D721Med (cell line): Measurements from ENCODE around the gene FAH.

Experiments
- DNase-seq: peaks from one replicate; pipeline ENCODE4 v3.0.0; 2011; ENCODE audit warnings: low spot score; ENCODE audit not compliant: insufficient read length
- FAIRE-seq: peaks from 2 replicates; lab custom pipeline; 2011; peaks lifted over from hg19 to GRCh38; lab: Jason Lieb, UNC
- TF ChIP-seq, protein P1 (sequence below): IDR thresholded peaks from 2 replicates; pipeline ENCODE4 v1.5.1; 2012; ENCODE audit warnings: mild to moderate bottlenecking, control low read depth; ENCODE audit not compliant: insufficient read depth; ENCODE audit errors: missing control alignments

The FAH gene

GRCh38 chr15:80162059-80162554, 9.3 kb downstream of the FAH start:
- no peak for DNase-seq
- no peak for FAIRE-seq
- TF ChIP-seq, protein P1, sequence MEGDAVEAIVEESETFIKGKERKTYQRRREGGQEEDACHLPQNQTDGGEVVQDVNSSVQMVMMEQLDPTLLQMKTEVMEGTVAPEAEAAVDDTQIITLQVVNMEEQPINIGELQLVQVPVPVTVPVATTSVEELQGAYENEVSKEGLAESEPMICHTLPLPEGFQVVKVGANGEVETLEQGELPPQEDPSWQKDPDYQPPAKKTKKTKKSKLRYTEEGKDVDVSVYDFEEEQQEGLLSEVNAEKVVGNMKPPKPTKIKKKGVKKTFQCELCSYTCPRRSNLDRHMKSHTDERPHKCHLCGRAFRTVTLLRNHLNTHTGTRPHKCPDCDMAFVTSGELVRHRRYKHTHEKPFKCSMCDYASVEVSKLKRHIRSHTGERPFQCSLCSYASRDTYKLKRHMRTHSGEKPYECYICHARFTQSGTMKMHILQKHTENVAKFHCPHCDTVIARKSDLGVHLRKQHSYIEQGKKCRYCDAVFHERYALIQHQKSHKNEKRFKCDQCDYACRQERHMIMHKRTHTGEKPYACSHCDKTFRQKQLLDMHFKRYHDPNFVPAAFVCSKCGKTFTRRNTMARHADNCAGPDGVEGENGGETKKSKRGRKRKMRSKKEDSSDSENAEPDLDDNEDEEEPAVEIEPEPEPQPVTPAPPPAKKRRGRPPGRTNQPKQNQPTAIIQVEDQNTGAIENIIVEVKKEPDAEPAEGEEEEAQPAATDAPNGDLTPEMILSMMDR, result no peak

DNA sequence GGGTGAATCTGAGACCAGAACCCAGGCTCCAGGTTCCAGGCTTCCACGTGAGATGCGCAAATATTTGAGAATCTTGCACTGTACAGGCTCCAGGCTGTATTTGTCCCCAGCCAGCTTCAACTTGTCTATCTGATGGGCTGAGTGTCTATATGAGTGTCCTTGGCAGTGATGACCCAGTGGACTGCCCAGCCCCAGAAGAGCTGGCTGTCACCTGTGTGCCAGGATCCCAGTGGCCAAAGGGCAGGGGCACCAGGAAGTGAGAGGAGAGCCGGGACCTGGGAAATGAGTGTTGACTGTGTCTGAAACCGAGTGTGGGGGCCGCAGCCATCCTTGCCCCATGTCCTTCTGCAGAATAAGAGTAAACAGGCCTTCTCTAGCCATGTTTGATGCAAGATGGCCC, 10.4 kb downstream of the FAH start:
- FAIRE-seq, result no peak
- TF ChIP-seq, protein P1, result no peak
- no peak for DNase-seq

DNA sequence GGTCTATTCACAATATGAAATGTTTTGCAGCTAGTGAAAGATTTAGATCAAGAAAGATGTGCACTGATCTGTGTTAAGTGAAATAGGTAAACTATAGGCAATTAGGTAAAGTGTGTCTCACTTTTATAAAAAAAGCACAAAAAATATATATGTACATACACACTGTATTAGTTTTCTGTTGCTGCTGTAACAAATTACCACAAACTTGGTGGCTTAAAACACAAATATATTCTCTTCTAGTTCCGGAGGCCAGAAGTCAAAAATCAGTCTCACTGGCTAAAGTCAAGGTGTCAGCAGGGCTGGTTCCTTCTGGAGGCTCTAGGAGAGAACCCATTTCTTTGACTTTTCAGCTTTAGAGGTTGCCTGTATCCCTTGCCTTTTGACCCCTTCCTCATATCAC, 11.1 kb downstream of the FAH start:
- DNase-seq (no peak), FAIRE-seq (no peak)
- TF ChIP-seq, protein P1, result no peak

DNA sequence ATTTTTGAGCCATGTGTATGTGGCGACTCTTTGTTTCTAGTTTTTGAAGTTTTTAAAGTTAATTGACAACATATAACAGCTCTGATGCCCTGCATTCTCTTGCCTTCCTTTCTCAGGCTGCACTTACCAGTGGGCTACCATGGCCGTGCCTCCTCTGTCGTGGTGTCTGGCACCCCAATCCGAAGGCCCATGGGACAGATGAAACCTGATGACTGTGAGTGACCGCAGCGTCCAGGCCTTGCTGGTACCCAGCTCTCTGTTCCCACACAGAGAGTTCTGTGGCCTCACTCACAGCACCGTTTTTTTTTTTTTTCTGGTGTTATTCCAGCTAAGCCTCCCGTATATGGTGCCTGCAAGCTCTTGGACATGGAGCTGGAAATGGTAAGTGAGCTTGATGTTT, 15.1 kb downstream of the FAH start:
- no peak for FAIRE-seq
- DNase-seq, result no peak
- TF ChIP-seq, protein P1, result no peak

DNA sequence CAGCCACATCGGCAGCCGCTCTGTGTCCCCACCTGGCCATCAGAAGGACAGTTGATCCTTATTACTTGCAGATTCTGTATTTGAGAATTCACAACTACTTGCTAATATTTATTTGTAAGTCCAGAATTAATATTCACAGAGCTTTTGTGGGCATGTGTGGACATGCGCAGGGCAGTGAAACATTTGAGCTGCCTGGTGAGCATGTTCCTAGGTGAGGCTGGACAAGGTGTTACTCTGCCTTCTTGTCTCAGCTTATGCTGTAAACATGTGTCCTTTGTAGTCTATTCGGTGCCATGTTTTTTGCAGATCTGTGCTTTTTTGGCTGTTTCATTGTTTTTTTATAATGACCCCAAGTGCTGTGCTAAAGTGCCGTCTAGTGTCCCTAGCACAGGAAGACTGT, 15.6 kb downstream of the FAH start:
- FAIRE-seq, result no peak
- TF ChIP-seq, protein P1, result no peak
- no peak for DNase-seq

DNA sequence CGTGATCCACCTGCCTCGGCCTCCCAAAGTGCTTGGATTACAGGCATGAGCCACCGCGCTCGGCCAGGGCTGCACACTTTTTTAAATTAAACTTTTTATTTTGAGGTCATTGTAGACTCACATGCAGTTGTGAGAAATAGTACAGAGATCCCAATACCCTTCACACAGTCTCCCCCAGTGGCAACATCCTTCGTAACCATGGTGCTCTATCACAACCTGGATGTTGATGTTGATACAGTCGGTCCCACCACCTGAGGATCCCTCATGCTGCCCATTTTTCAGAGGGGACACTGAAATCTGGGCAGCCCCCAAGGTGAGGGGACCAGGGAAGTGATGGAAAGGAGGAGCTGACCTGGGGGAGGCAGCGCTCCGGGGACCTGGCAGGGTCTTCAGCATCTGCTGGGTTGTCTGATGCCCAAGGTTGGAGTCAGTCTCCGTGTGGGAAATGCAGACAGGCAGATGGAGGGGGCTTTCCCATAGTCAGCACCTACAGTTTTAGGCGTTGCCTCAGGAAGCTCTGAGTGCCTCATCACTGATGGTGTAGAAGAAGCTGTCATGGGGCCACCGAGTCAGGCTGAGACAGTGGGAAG, 17.1 kb downstream of the FAH start:
- FAIRE-seq, result no peak
- TF ChIP-seq, protein P1, result no peak
- no peak for DNase-seq

- TF ChIP-seq, protein P1, result no peak
- DNase-seq, result no peak
- FAIRE-seq, result no peak
Observed at GRCh38 chr15:80170596-80170995, 17.8 kb downstream of the FAH start.
